Epithelial cell of prostate (primary cell): ENCODE measurements around the gene KIFC3.
A peak's percentile ranks its signal among the peaks of the same experiment; 100 is the strongest.
"Not testable (repeated sequence)": the region's sequence is repeated elsewhere in the genome, so short reads cannot be mapped to it uniquely, and the experiment has no call there.

ENCODE experiments used
- DNase-seq: peaks from one replicate; pipeline ENCODE4 v3.0.0-alpha.2; 2011; ENCODE audit warnings: low read depth, low spot score
- H3K27ac ChIP-seq: fragments of 450-650 bp; 2 replicates; pipeline ENCODE4 v1.5.1; 2017; ENCODE audit warnings: mild to moderate bottlenecking

KIFC3 gene

GRCh38 chr16:57791195-57791892 is 10.9 kb downstream of the KIFC3 start:
- H3K27ac ChIP-seq: no peak overlapping the region
- DNase-seq: no peak

GRCh38 chr16:57788951-57789350 is 13.3 kb downstream of the KIFC3 start:
- DNase-seq: no peak
- H3K27ac ChIP-seq: no peak overlapping the region

- no peak overlapping the region for H3K27ac ChIP-seq
- DNase-seq: no peak
Observed at GRCh38 chr16:57788252-57788841, 13.9 kb downstream of the KIFC3 start.

- no peak for DNase-seq
- H3K27ac ChIP-seq: no peak overlapping the region
Observed at GRCh38 chr16:57787519-57787905, 14.8 kb downstream of the KIFC3 start.

GRCh38 chr16:57786632-57787518 is 15.4 kb downstream of the KIFC3 start:
- no peak overlapping the region for H3K27ac ChIP-seq
- DNase-seq: no peak

GRCh38 chr16:57785924-57786323 is 16.4 kb downstream of the KIFC3 start:
- no peak for DNase-seq
- H3K27ac ChIP-seq: no peak overlapping the region

- no peak for DNase-seq
- H3K27ac ChIP-seq: no peak overlapping the region
Observed at GRCh38 chr16:57785385-57785784, 16.9 kb downstream of the KIFC3 start.

- no peak overlapping the region for H3K27ac ChIP-seq
- no peak for DNase-seq
Observed at GRCh38 chr16:57784334-57784733, 18.0 kb downstream of the KIFC3 start.

GRCh38 chr16:57783883-57784282 is 18.4 kb downstream of the KIFC3 start:
- H3K27ac ChIP-seq: no peak overlapping the region
- no peak for DNase-seq

GRCh38 chr16:57783116-57783515 is 19.2 kb downstream of the KIFC3 start:
- DNase-seq: no peak
- H3K27ac ChIP-seq: peak overlapping the region; percentile 30

GRCh38 chr16:57782607-57783055 is 19.7 kb downstream of the KIFC3 start:
- peak overlapping the region; percentile 30 for H3K27ac ChIP-seq
- not testable (repeated sequence) for DNase-seq

GRCh38 chr16:57781741-57782606 is 20.3 kb downstream of the KIFC3 start:
- H3K27ac ChIP-seq: peak overlapping the region; percentile 30
- no peak for DNase-seq

- peak overlapping the region; percentile 30 for H3K27ac ChIP-seq
- DNase-seq: no peak
Observed at GRCh38 chr16:57781349-57781740, 20.9 kb downstream of the KIFC3 start.

- not testable (repeated sequence) for DNase-seq
Observed at GRCh38 chr16:57779836-57780235, 22.5 kb downstream of the KIFC3 start.

GRCh38 chr16:57778658-57779057 is 23.6 kb downstream of the KIFC3 start:
- peak overlapping the region; percentile 74 for H3K27ac ChIP-seq

More at GRCh38 chr16:57779836-57780235, 22.5 kb downstream of the KIFC3 start:
- peak overlapping the region; percentile 74 for H3K27ac ChIP-seq

GRCh38 chr16:57775661-57776469 is 26.4 kb downstream of the KIFC3 start:
- no peak overlapping the region for H3K27ac ChIP-seq
- DNase-seq: no peak

More at GRCh38 chr16:57778658-57779057, 23.6 kb downstream of the KIFC3 start:
- DNase-seq: no peak

GRCh38 chr16:57774705-57775285 is 27.5 kb downstream of the KIFC3 start:
- H3K27ac ChIP-seq: no peak overlapping the region
- no peak for DNase-seq

- no peak overlapping the region for H3K27ac ChIP-seq
- no peak for DNase-seq
Observed at GRCh38 chr16:57773655-57774295, 28.5 kb downstream of the KIFC3 start.
